Stimulated activated naive CD8-positive, alpha-beta T cell treated with anti-CD3 and anti-CD28 coated beads, Interleukin-15, Interleukin-2, amounts not matched to agents 100 ng/mL and 50 ng/mL, for 24 hours (primary cell): ENCODE measurements around the gene HIC1.

ENCODE experiments used
- H3K27ac Mint-ChIP-seq: one replicate; pipeline ENCODE4 v1.8.0; 2021; ENCODE audit warnings: mild to moderate bottlenecking, mixed read lengths
- H3K27me3 Mint-ChIP-seq: one replicate; pipeline ENCODE4 v1.8.0; 2021; ENCODE audit warnings: mixed read lengths
- H3K36me3 Mint-ChIP-seq: one replicate; pipeline ENCODE4 v1.8.0; 2021; ENCODE audit warnings: low read depth, mixed read lengths
- H3K4me1 Mint-ChIP-seq: one replicate; pipeline ENCODE4 v1.8.0; 2021; ENCODE audit warnings: low read depth, mixed read lengths
- H3K4me3 Mint-ChIP-seq: one replicate; pipeline ENCODE4 v1.8.0; 2021; ENCODE audit warnings: mild to moderate bottlenecking, mixed read lengths
- H3K9me3 Mint-ChIP-seq: one replicate; pipeline ENCODE4 v1.8.0; 2021; ENCODE audit warnings: mixed read lengths

The HIC1 gene

GRCh38 chr17:2049333-2050299 lies 5.3 kb upstream of the HIC1 start:
- H3K27ac Mint-ChIP-seq: peak overlapping the region; percentile 40

GRCh38 chr17:2050300-2051060 lies 4.4 kb upstream of the HIC1 start:
- no peaks in the 10 kb centered on the region for H3K36me3 Mint-ChIP-seq
- no peak overlapping the region for H3K27ac Mint-ChIP-seq

More at GRCh38 chr17:2049333-2050299, 5.3 kb upstream of the HIC1 start:
- Mint-ChIP-seq H3K9me3 (no peaks in the 10 kb centered on the region), H3K36me3 (peaks cover 3% of the 10 kb centered on the region), H3K4me3 (peak overlapping the region; percentile 73), H3K27me3 (peaks cover 12% of the 10 kb centered on the region), H3K4me1 (peaks cover 38% of the 10 kb centered on the region)

GRCh38 chr17:2051061-2051932 lies 3.6 kb upstream of the HIC1 start:
- Mint-ChIP-seq H3K36me3 (no peaks in the 10 kb centered on the region), H3K9me3 (no peaks in the 10 kb centered on the region), H3K27me3 (peaks cover 12% of the 10 kb centered on the region), H3K4me1 (peaks cover 39% of the 10 kb centered on the region), H3K4me3 (peak overlapping the region; percentile 29), H3K27ac (peak overlapping the region; percentile 21)

More at GRCh38 chr17:2050300-2051060, 4.4 kb upstream of the HIC1 start:
- no peak overlapping the region for H3K4me3 Mint-ChIP-seq
- peaks cover 12% of the 10 kb centered on the region for H3K27me3 Mint-ChIP-seq
- H3K9me3 Mint-ChIP-seq: no peaks in the 10 kb centered on the region
- H3K4me1 Mint-ChIP-seq: peaks cover 36% of the 10 kb centered on the region

- Mint-ChIP-seq H3K36me3 (no peaks in the 10 kb centered on the region), H3K4me1 (peaks cover 43% of the 10 kb centered on the region), H3K27ac (peak overlapping the region; percentile 21), H3K9me3 (no peaks in the 10 kb centered on the region), H3K4me3 (peak overlapping the region; percentile 29), H3K27me3 (peaks cover 12% of the 10 kb centered on the region)
Observed at GRCh38 chr17:2051933-2052559, 2.9 kb upstream of the HIC1 start.

GRCh38 chr17:2053380-2054261 lies 1.3 kb upstream of the HIC1 start:
- no peaks in the 10 kb centered on the region for H3K9me3 Mint-ChIP-seq
- H3K27ac Mint-ChIP-seq: no peak overlapping the region
- peaks cover 44% of the 10 kb centered on the region for H3K4me1 Mint-ChIP-seq
- peak overlapping the region; percentile 66 for H3K4me3 Mint-ChIP-seq
- no peaks in the 10 kb centered on the region for H3K36me3 Mint-ChIP-seq
- H3K27me3 Mint-ChIP-seq: peaks cover 12% of the 10 kb centered on the region

GRCh38 chr17:2054262-2054511 lies 716 bp upstream of the HIC1 start:
- Mint-ChIP-seq H3K9me3 (no peaks in the 10 kb centered on the region), H3K36me3 (no peaks in the 10 kb centered on the region), H3K27ac (peak overlapping the region; percentile 36), H3K4me1 (peaks cover 39% of the 10 kb centered on the region), H3K4me3 (peak overlapping the region; percentile 66), H3K27me3 (peaks cover 12% of the 10 kb centered on the region)

GRCh38 chr17:2055292-2056205 lies 646 bp downstream of the HIC1 start:
- peaks cover 12% of the 10 kb centered on the region for H3K27me3 Mint-ChIP-seq
- no peak overlapping the region for H3K27ac Mint-ChIP-seq
- H3K4me3 Mint-ChIP-seq: peak overlapping the region; percentile 72
- no peaks in the 10 kb centered on the region for H3K9me3 Mint-ChIP-seq
- H3K4me1 Mint-ChIP-seq: peaks cover 44% of the 10 kb centered on the region
- H3K36me3 Mint-ChIP-seq: peaks cover 12% of the 10 kb centered on the region

- peaks cover 12% of the 10 kb centered on the region for H3K27me3 Mint-ChIP-seq
- H3K4me3 Mint-ChIP-seq: peak overlapping the region; percentile 72
- peaks cover 17% of the 10 kb centered on the region for H3K36me3 Mint-ChIP-seq
- H3K4me1 Mint-ChIP-seq: peaks cover 44% of the 10 kb centered on the region
- peak overlapping the region; percentile 49 for H3K27ac Mint-ChIP-seq
- H3K9me3 Mint-ChIP-seq: no peaks in the 10 kb centered on the region
Observed at GRCh38 chr17:2056206-2057174, 1.6 kb downstream of the HIC1 start.

GRCh38 chr17:2057175-2057759 lies 2.4 kb downstream of the HIC1 start:
- Mint-ChIP-seq H3K27ac (no peak overlapping the region), H3K4me1 (peaks cover 37% of the 10 kb centered on the region), H3K36me3 (peaks cover 20% of the 10 kb centered on the region), H3K27me3 (peaks cover 11% of the 10 kb centered on the region), H3K4me3 (no peak overlapping the region), H3K9me3 (no peaks in the 10 kb centered on the region)

- Mint-ChIP-seq H3K27me3 (peaks cover 12% of the 10 kb centered on the region), H3K27ac (no peak overlapping the region), H3K4me3 (peak overlapping the region; percentile 20), H3K36me3 (peaks cover 25% of the 10 kb centered on the region), H3K9me3 (no peaks in the 10 kb centered on the region), H3K4me1 (peaks cover 36% of the 10 kb centered on the region)
Observed at GRCh38 chr17:2057760-2058585, 3.1 kb downstream of the HIC1 start.
